Upper lobe of left lung (tissue), 6 donors: ENCODE results near the gene IFNG. TPM values are rescaled to one million over a fixed set of nuclear protein-coding genes. Genes with fewer than 3 reads are reported as not detected.

Experiments
- ATAC-seq, 2 donors: fragments of 200-7000 bp; cut with Tn5 transposase; one replicate each; pipeline ENCODE4 v1.9.1; 2022; ENCODE audit warnings: mild to moderate bottlenecking in 2 of 2, moderate library complexity in 2 of 2; ENCODE audit not compliant: low FRiP score in 2 of 2
- DNase-seq, 2 donors: peaks; one replicate each; pipeline ENCODE4 v3.0.0-alpha.2; 2019 to 2020
- H3K27ac ChIP-seq, 4 donors: fragments of 200-600 bp; sonication (generic); one replicate each; pipeline ENCODE4 v1.5.1; 2016 to 2019
- H3K27me3 ChIP-seq, 4 donors: fragments of 200-600 bp; sonication (generic); one replicate each; pipeline ENCODE4 v1.5.1; 2017 to 2019
- H3K36me3 ChIP-seq, 4 donors: fragments of 200-600 bp; sonication (generic); one replicate each; pipeline ENCODE4 v1.5.1; 2016 to 2019
- H3K4me1 ChIP-seq, 4 donors: fragments of 200-600 bp; sonication (generic); one replicate each; pipeline ENCODE4 v1.5.1; 2018 to 2019
- H3K4me3 ChIP-seq, 4 donors: fragments of 200-600 bp; sonication (generic); one replicate each; pipeline ENCODE4 v1.5.1; 2017 to 2019; ENCODE audit warnings: mild to moderate bottlenecking in 2 of 4, moderate library complexity in 1 of 4
- H3K9me3 ChIP-seq, 4 donors: fragments of 200-600 bp; sonication (generic); one replicate each; pipeline ENCODE4 v1.5.1; 2018 to 2019
- CTCF ChIP-seq, 6 experiments: fragments of 450-650 bp in 4 of 6; fragments of 200-600 bp in 2 of 6; sonication (generic) in 2 of 6; IDR thresholded peaks; one replicate each; pipeline ENCODE4 v1.5.1; 2016 to 2019; ENCODE audit warnings: antibody characterized with exemption in 6 of 6
- EP300 ChIP-seq, 4 donors: sonication (generic); formaldehyde crosslinking; IDR thresholded peaks; one replicate each; pipeline ENCODE4 v1.5.1; 2017; ENCODE audit warnings: antibody characterized with exemption in 4 of 4, control low read depth in 2 of 4
- POLR2A ChIP-seq, 4 donors: fragments of 450-650 bp; IDR thresholded peaks; one replicate each; pipeline ENCODE4 v1.5.1; 2016 to 2017; ENCODE audit warnings: antibody characterized with exemption in 4 of 4, mild to moderate bottlenecking in 2 of 4
- POLR2AphosphoS5 ChIP-seq, 2 donors: sonication (generic); formaldehyde crosslinking; IDR thresholded peaks; one replicate each; pipeline ENCODE4 v1.5.1; 2017; ENCODE audit warnings: antibody characterized with exemption in 2 of 2
- WGBS, 2 donors: methylation state at CpG; one replicate each; pipeline ENCODE4 v1.1.5; 2017 to 2018; 5-methylcytosine and 5-hydroxymethylcytosine counted together
- total RNA-seq, 6 donors: library from RNA; depleted of rRNA in 4 of 6; stranded (reverse); fragments of >200 nt in 4 of 6; gene quantifications; one replicate each; pipeline versions ENCODE4 v1.1.0 to v1.2.1, GENCODE V29; 2016 to 2021
- donor health status: DM: no; HTN: no; CAD: no; lungs with moderate emphysema.
- donor health status: DM: no; HTN: yes; CAD: no; lungs with severe emphysema.

Gene IFNG
- total RNA-seq, 6 donors from 2014 or later: 0.54 to 0.57 TPM; not detected in 4

DNA sequence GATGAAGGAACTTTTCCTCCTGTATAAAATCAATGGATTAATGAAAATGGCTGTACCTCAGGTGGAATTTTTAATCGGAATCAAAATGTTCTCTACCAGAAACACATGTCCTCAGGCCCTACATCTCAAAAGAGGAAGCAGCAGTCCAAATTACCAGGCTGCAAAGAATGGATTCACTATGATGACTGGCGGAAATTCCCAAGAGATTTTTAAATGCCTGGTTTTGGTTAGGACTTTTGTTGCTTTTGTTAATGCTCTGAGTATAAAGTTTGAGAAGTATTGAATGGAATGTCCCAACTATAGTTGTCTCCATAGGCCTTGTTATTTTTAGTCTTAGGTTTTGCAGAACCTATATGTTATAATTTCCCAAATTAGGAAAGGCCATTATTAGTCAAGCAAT lies 11.2 kb upstream of the IFNG start:
- Histone ChIP-seq H3K36me3 (no peaks in the 10 kb centered on the region), H3K4me3 (no peak overlapping the region), H3K27me3 (no peaks in the 10 kb centered on the region), H3K4me1 (no peaks in the 10 kb centered on the region), H3K27ac (no peak overlapping the region), H3K9me3 (no peaks in the 10 kb centered on the region)
- 94 to 98% methylated on average over 2 of the region's 2 CpGs for WGBS, 2 donors
- TF ChIP-seq CTCF (IDR thresholded peaks at IDR 0.05) (no peak), POLR2AphosphoS5 (IDR thresholded peaks at IDR 0.05) (no peak), POLR2A (IDR thresholded peaks at IDR 0.05) (no peak), EP300 (IDR thresholded peaks at IDR 0.05) (no peak)
- ATAC-seq (no peak), DNase-seq (no peak)

GRCh38 chr12:68169213-68169889 lies 9.8 kb upstream of the IFNG start:
- WGBS, 2 donors: 60 to 78% methylated on average over 1 of the region's 1 CpG
- Histone ChIP-seq H3K27me3 (no peaks in the 10 kb centered on the region), H3K27ac (no peak overlapping the region), H3K36me3 (no peaks in the 10 kb centered on the region), H3K9me3 (no peaks in the 10 kb centered on the region), H3K4me3 (no peak overlapping the region), H3K4me1 (no peaks in the 10 kb centered on the region)
- TF ChIP-seq POLR2A (IDR thresholded peaks at IDR 0.05): no peak
- no peak for TF ChIP-seq EP300 (IDR thresholded peaks at IDR 0.05)
- no peak for TF ChIP-seq CTCF (IDR thresholded peaks at IDR 0.05)
- TF ChIP-seq POLR2AphosphoS5 (IDR thresholded peaks at IDR 0.05): no peak
- DNase-seq (no peak), ATAC-seq (no peak)

GRCh38 chr12:68166317-68166831 lies 6.8 kb upstream of the IFNG start:
- Histone ChIP-seq H3K27me3 (no peaks in the 10 kb centered on the region), H3K4me3 (no peak overlapping the region), H3K36me3 (no peaks in the 10 kb centered on the region), H3K27ac (no peak overlapping the region), H3K9me3 (no peaks in the 10 kb centered on the region), H3K4me1 (no peaks in the 10 kb centered on the region)
- ATAC-seq: no peak
- 65 to 79% methylated on average over 5 of the region's 5 CpGs for WGBS, 2 donors
- TF ChIP-seq POLR2AphosphoS5 (IDR thresholded peaks at IDR 0.05) (no peak), CTCF (IDR thresholded peaks at IDR 0.05) (no peak), POLR2A (IDR thresholded peaks at IDR 0.05) (no peak), EP300 (IDR thresholded peaks at IDR 0.05) (no peak)
- no peak for DNase-seq

- TF ChIP-seq POLR2A (IDR thresholded peaks at IDR 0.05) (no peak), EP300 (IDR thresholded peaks at IDR 0.05) (no peak), POLR2AphosphoS5 (IDR thresholded peaks at IDR 0.05) (no peak), CTCF (IDR thresholded peaks at IDR 0.05) (no peak)
- Histone ChIP-seq H3K4me1 (no peaks in the 10 kb centered on the region), H3K27ac (no peak overlapping the region), H3K27me3 (no peaks in the 10 kb centered on the region), H3K9me3 (no peaks in the 10 kb centered on the region), H3K36me3 (no peaks in the 10 kb centered on the region), H3K4me3 (no peak overlapping the region)
- ATAC-seq (no peak), DNase-seq (no peak)
- WGBS, 2 donors: 91 to 92% methylated on average over 4 of the region's 4 CpGs
These were observed 4.1 kb upstream of the IFNG start for GRCh38 chr12:68163560-68164081.

DNA sequence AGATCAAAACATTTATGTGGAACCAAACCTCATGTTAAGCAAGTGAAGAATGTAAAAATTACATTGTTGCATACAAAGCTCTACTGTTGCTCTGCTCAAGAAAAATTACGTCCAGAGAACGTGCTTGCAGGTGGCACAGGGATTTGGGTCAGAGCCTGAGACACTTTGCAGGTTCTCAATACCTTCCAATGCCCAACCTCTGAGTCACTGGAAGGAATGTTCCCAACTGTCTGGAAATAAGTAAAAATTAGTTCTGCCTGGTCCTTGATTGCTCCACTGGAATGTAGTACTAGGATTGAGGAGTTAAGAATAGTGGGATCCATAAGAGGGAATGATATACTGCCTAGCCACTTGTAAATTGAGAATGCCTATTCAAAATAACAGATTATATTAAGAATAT lies 2.8 kb upstream of the IFNG start:
- Histone ChIP-seq H3K27ac (no peak overlapping the region), H3K4me1 (no peaks in the 10 kb centered on the region), H3K9me3 (no peaks in the 10 kb centered on the region), H3K27me3 (no peaks in the 10 kb centered on the region), H3K36me3 (no peaks in the 10 kb centered on the region), H3K4me3 (no peak overlapping the region)
- WGBS, 2 donors: 86 to 97% methylated on average over 2 of the region's 2 CpGs
- TF ChIP-seq POLR2AphosphoS5 (IDR thresholded peaks at IDR 0.05): no peak
- no peak for TF ChIP-seq EP300 (IDR thresholded peaks at IDR 0.05)
- no peak for TF ChIP-seq CTCF (IDR thresholded peaks at IDR 0.05)
- TF ChIP-seq POLR2A (IDR thresholded peaks at IDR 0.05): no peak
- DNase-seq (no peak), ATAC-seq (no peak)
